Colonic mucosa (tissue), 4 donors: ENCODE data around the gene LYZL6. TPM values are rescaled to one million over a fixed set of nuclear protein-coding genes. Genes with fewer than 3 reads are reported as not detected.

Source experiments
- DNase-seq: peaks from one replicate; pipeline ENCODE4 v3.0.0-alpha.2; 2020
- H3K27ac ChIP-seq: fragments of 200-600 bp; one replicate; pipeline ENCODE4 v1.8.0; 2021
- H3K27me3 ChIP-seq: fragments of 200-600 bp; one replicate; pipeline ENCODE4 v1.8.0; 2021
- H3K36me3 ChIP-seq: fragments of 200-600 bp; one replicate; pipeline ENCODE4 v1.8.0; 2021
- H3K4me1 ChIP-seq: fragments of 200-600 bp; one replicate; pipeline ENCODE4 v1.8.0; 2021; ENCODE audit warnings: mild to moderate bottlenecking
- H3K4me3 ChIP-seq: fragments of 200-600 bp; one replicate; pipeline ENCODE4 v1.8.0; 2021
- H3K9ac ChIP-seq, 2 donors: one replicate each; pipeline ENCODE4 v1.7.0; 2013; ENCODE audit warnings: control low read depth in 2 of 2, low read depth in 2 of 2, low read length in 2 of 2
- H3K9me3 ChIP-seq: fragments of 200-600 bp; one replicate; pipeline ENCODE4 v1.8.0; 2021
- CTCF ChIP-seq: fragments of 200-600 bp; IDR thresholded peaks from one replicate; pipeline ENCODE4 v1.8.0; 2022; ENCODE audit warnings: antibody characterized with exemption, mild to moderate bottlenecking
- intact Hi-C: fragments of 100-400 bp; cut with DNase I; formaldehyde crosslinking; loops from one replicate; pipeline ENCODE4 v1.14.1; 2022
- total RNA-seq, 2 donors: library from RNA; stranded (reverse); fragmentation: NEBNext Ultra II Directional in 1 of 2; extraction: Animal tissue kit (Norgen Biotek cat#: 25700) in 1 of 2; gene quantifications; one replicate each; pipeline ENCODE4 v1.2.1, GENCODE V29; 2021
- donor health status: healthy.
- donor health status: DM: no; HTN: no; CAD: no.
- donor health status: DM: no; HTN: no; CAD: no.

LYZL6 gene
- total RNA-seq, 2 donors from 2014 or later, result not detected

DNA sequence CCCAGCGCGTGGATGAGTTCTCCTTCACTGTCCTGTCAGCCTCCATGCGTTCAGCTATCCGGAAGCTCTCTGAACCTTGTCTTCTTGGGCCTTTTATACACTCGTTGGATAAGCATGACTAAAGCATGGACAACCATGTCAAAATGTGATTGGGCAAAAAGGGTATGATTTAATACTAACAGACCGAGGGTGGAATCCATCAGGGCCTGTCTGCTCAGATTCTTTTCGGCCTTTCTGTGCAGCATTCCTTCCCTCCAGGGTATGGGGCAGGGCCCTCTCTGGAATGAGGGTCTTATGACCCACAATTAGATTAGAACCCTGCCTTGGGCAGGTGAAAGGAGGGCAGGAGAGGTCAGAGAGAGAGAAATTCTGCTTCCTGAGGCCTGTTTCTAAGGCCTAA lies 49.3 kb downstream of the LYZL6 start:
- Histone ChIP-seq H3K4me1 (no peaks in the 10 kb centered on the region), H3K9ac (no peak overlapping the region), H3K27me3 (no peaks in the 10 kb centered on the region), H3K4me3 (no peak overlapping the region), H3K9me3 (no peaks in the 10 kb centered on the region), H3K36me3 (no peaks in the 10 kb centered on the region), H3K27ac (no peak overlapping the region)
- no peak for TF ChIP-seq CTCF
- no peak for DNase-seq
- intact Hi-C loops, result no loop called here

- Histone ChIP-seq H3K27me3 (no peaks in the 10 kb centered on the region), H3K36me3 (no peaks in the 10 kb centered on the region), H3K9me3 (no peaks in the 10 kb centered on the region), H3K4me3 (no peak overlapping the region), H3K4me1 (no peaks in the 10 kb centered on the region), H3K27ac (no peak overlapping the region), H3K9ac (no peak overlapping the region)
- intact Hi-C loops, result no loop called here
- no peak for TF ChIP-seq CTCF
- DNase-seq, result no peak
These were observed 49.8 kb downstream of the LYZL6 start for GRCh38 chr17:35893751-35894150.

DNA sequence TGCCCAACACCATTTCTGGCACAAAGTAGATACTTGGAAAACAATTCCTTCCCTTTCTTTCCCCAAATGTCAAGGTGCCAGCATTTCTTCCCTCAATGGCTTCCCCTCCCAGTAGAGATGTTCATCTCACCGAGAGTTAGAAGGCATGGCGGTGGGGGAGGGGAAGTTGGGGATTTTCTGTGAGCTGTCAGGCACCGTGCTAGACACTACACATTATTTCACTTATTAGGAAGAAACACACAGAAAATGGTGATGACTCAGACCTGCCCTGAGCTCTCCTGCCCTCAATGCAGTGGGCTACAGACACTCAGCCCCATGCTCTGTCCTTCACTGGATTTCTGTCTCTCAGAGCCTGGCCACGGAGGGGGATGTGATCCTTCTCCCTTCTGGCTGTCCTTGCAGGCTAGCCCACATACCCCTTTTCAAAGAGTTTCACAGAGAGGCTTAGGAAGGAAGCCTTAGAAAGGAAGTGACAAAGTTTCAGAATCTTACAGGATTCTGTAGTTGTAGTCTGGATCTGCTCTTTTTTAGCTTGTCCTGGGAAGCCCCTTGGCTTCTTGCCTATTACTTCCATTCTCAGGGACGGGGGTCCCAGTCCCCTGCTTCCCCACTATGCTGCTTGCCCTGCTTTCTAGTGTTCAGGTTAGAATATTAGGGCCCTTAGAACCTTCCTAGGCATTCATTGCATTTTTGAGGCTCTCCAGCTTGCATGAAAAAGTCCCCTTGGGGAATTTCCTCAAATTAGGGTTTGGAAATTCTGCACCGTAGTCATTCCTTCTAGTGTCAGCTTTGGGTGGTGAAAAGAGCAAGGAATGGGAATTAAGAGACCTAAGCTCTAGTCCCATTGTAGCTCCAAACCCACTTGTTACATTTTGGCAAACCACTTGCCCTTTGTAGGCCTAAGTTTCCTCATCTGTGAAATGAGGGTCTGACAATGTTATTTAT lies 51.1 kb downstream of the LYZL6 start:
- H3K9me3 ChIP-seq, result no peaks in the 10 kb centered on the region
- DNase-seq, result no peak
- intact Hi-C loops, result no loop called here
- H3K4me1 ChIP-seq, result no peaks in the 10 kb centered on the region
- no peak overlapping the region for H3K9ac ChIP-seq
- H3K36me3 ChIP-seq, result no peaks in the 10 kb centered on the region
- H3K27ac ChIP-seq, result no peak overlapping the region
- no peak overlapping the region for H3K4me3 ChIP-seq
- no peak for TF ChIP-seq CTCF
- H3K27me3 ChIP-seq, result no peaks in the 10 kb centered on the region

DNA sequence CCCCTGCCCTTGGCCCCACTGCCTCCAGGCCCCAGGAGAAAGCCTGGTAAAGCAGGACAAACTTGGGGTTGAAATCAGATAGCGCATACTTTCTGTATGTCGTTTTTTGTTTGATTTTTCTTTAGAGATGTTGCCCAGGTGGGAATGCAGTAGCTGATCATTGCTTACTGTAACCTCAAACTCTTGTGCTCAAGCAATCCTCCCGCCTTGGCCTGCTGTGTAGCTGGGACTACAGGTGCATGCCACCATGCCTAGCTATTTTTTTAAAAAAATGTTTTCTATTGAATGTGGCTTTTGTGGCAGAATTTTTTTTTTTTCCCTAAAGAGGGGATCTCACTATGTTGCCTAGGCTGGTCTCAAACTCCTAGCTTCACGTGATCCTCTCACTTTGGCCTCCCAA lies 52.2 kb downstream of the LYZL6 start:
- Histone ChIP-seq H3K36me3 (no peaks in the 10 kb centered on the region), H3K27ac (no peak overlapping the region), H3K9ac (no peak overlapping the region), H3K9me3 (no peaks in the 10 kb centered on the region), H3K4me3 (no peak overlapping the region), H3K27me3 (no peaks in the 10 kb centered on the region), H3K4me1 (no peaks in the 10 kb centered on the region)
- DNase-seq, result no peak
- intact Hi-C loops, result no loop called here
- TF ChIP-seq CTCF, result no peak

DNA sequence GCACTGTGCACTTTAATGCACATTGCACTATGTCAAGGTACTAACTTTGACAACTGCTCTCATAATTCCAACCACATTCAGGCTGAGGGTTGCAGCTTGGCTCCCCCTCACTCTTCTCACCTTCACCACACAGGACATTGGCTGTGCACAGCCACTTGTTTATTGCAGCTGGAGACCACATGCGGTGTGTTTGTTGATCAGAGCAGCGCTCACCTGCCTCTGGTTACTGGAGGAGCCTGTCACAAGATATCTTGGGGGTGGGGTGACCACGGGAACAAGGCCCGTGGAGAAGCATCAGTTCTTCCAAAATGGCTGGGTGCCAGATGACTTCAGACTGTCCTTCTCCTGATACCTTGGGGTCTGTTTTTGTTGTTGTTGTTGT lies 52.7 kb downstream of the LYZL6 start:
- Histone ChIP-seq H3K27ac (no peak overlapping the region), H3K9me3 (no peaks in the 10 kb centered on the region), H3K27me3 (no peaks in the 10 kb centered on the region), H3K4me3 (no peak overlapping the region), H3K36me3 (no peaks in the 10 kb centered on the region), H3K9ac (no peak overlapping the region), H3K4me1 (no peaks in the 10 kb centered on the region)
- intact Hi-C loops, result no loop called here
- no peak for TF ChIP-seq CTCF
- DNase-seq, result peak; percentile 34
